Stimulated activated memory B cell treated with anti-CD40 and anti-IgM and Interleukin-4, amounts not matched to agents 10 μg/mL and 1 μg/mL and 100 μg/mL, for 72 hours (primary cell): Measurements from ENCODE around the gene NOTUM.

ENCODE experiments used
- ATAC-seq: fragments of 150-1000 bp; cut with Tn5 transposase; 2 replicates; pipeline ENCODE4 v1.10.0; 2021
- H3K27ac Mint-ChIP-seq: one replicate; pipeline ENCODE4 v1.8.0; 2022; ENCODE audit warnings: mild to moderate bottlenecking, mixed read lengths
- H3K27me3 Mint-ChIP-seq: one replicate; pipeline ENCODE4 v1.8.0; 2022; ENCODE audit warnings: mixed read lengths
- H3K36me3 Mint-ChIP-seq: one replicate; pipeline ENCODE4 v1.8.0; 2022; ENCODE audit warnings: mixed read lengths
- H3K4me1 Mint-ChIP-seq: one replicate; pipeline ENCODE4 v1.8.0; 2022; ENCODE audit warnings: mixed read lengths
- H3K4me3 Mint-ChIP-seq: one replicate; pipeline ENCODE4 v1.8.0; 2022; ENCODE audit warnings: mild to moderate bottlenecking, moderate library complexity, mixed read lengths
- H3K9me3 Mint-ChIP-seq: one replicate; pipeline ENCODE4 v1.8.0; 2022; ENCODE audit warnings: mixed read lengths

Gene NOTUM

GRCh38 chr17:81961087-81961511 is at the start of gene NOTUM:
NOTUM (minus strand) TSS chr17:81961187; CDS start chr17:81960909, 278 bp downstream.
- H3K27ac Mint-ChIP-seq = no peak within 1 kb of the TSS
- peaks cover 59% of the 10 kb centered on the region for H3K27me3 Mint-ChIP-seq
- no peaks in the 10 kb centered on the region for H3K36me3 Mint-ChIP-seq
- no peak for ATAC-seq
- no peak within 1 kb of the TSS for H3K4me3 Mint-ChIP-seq
- H3K4me1 Mint-ChIP-seq = no peaks in the 10 kb centered on the region
- no peaks in the 10 kb centered on the region for H3K9me3 Mint-ChIP-seq

- Mint-ChIP-seq H3K4me1 (no peaks in the 10 kb centered on the region), H3K27me3 (no peaks in the 10 kb centered on the region), H3K4me3 (no peak overlapping the region), H3K27ac (no peak overlapping the region), H3K36me3 (peaks cover 4% of the 10 kb centered on the region), H3K9me3 (no peaks in the 10 kb centered on the region)
- no peak for ATAC-seq
These were observed 48.4 kb upstream of the NOTUM start for GRCh38 chr17:82009413-82009812.

- peaks cover 4% of the 10 kb centered on the region for H3K36me3 Mint-ChIP-seq
- H3K4me3 Mint-ChIP-seq = no peak overlapping the region
- H3K27me3 Mint-ChIP-seq = no peaks in the 10 kb centered on the region
- no peak overlapping the region for H3K27ac Mint-ChIP-seq
- ATAC-seq = no peak
- H3K4me1 Mint-ChIP-seq = no peaks in the 10 kb centered on the region
- no peaks in the 10 kb centered on the region for H3K9me3 Mint-ChIP-seq
These were observed 48.0 kb upstream of the NOTUM start for GRCh38 chr17:82008941-82009405.

GRCh38 chr17:82008258-82008940 is 47.4 kb upstream of the NOTUM start:
- Mint-ChIP-seq H3K9me3 (no peaks in the 10 kb centered on the region), H3K27ac (no peak overlapping the region), H3K4me3 (peak overlapping the region; percentile 2), H3K27me3 (no peaks in the 10 kb centered on the region), H3K4me1 (no peaks in the 10 kb centered on the region), H3K36me3 (peaks cover 4% of the 10 kb centered on the region)
- peak; percentile 18 for ATAC-seq

GRCh38 chr17:82007495-82008257 is 46.7 kb upstream of the NOTUM start:
- peaks cover 4% of the 10 kb centered on the region for H3K36me3 Mint-ChIP-seq
- H3K4me1 Mint-ChIP-seq = no peaks in the 10 kb centered on the region
- peak overlapping the region; percentile 2 for H3K4me3 Mint-ChIP-seq
- H3K9me3 Mint-ChIP-seq = no peaks in the 10 kb centered on the region
- ATAC-seq = no peak
- H3K27me3 Mint-ChIP-seq = no peaks in the 10 kb centered on the region
- no peak overlapping the region for H3K27ac Mint-ChIP-seq

- no peaks in the 10 kb centered on the region for H3K9me3 Mint-ChIP-seq
- no peak overlapping the region for H3K27ac Mint-ChIP-seq
- no peaks in the 10 kb centered on the region for H3K4me1 Mint-ChIP-seq
- H3K36me3 Mint-ChIP-seq = peaks cover 4% of the 10 kb centered on the region
- no peak for ATAC-seq
- no peaks in the 10 kb centered on the region for H3K27me3 Mint-ChIP-seq
- H3K4me3 Mint-ChIP-seq = no peak overlapping the region
These were observed 46.2 kb upstream of the NOTUM start for GRCh38 chr17:82007228-82007494.

- Mint-ChIP-seq H3K27ac (no peak overlapping the region), H3K9me3 (no peaks in the 10 kb centered on the region), H3K27me3 (no peaks in the 10 kb centered on the region), H3K4me3 (no peak overlapping the region), H3K36me3 (peaks cover 4% of the 10 kb centered on the region), H3K4me1 (no peaks in the 10 kb centered on the region)
- ATAC-seq = no peak
These were observed 45.7 kb upstream of the NOTUM start for GRCh38 chr17:82006468-82007227.

- no peaks in the 10 kb centered on the region for H3K27me3 Mint-ChIP-seq
- H3K27ac Mint-ChIP-seq = no peak overlapping the region
- no peak overlapping the region for H3K4me3 Mint-ChIP-seq
- no peaks in the 10 kb centered on the region for H3K4me1 Mint-ChIP-seq
- no peaks in the 10 kb centered on the region for H3K9me3 Mint-ChIP-seq
- H3K36me3 Mint-ChIP-seq = peaks cover 4% of the 10 kb centered on the region
- no peak for ATAC-seq
These were observed 44.8 kb upstream of the NOTUM start for GRCh38 chr17:82005701-82006348.

GRCh38 chr17:82004517-82005455 is 43.8 kb upstream of the NOTUM start:
- no peak for ATAC-seq
- Mint-ChIP-seq H3K9me3 (no peaks in the 10 kb centered on the region), H3K36me3 (peaks cover 4% of the 10 kb centered on the region), H3K27ac (no peak overlapping the region), H3K4me1 (no peaks in the 10 kb centered on the region), H3K27me3 (no peaks in the 10 kb centered on the region), H3K4me3 (no peak overlapping the region)

- no peaks in the 10 kb centered on the region for H3K4me1 Mint-ChIP-seq
- H3K4me3 Mint-ChIP-seq = no peak overlapping the region
- H3K27ac Mint-ChIP-seq = no peak overlapping the region
- H3K27me3 Mint-ChIP-seq = no peaks in the 10 kb centered on the region
- H3K9me3 Mint-ChIP-seq = no peaks in the 10 kb centered on the region
- H3K36me3 Mint-ChIP-seq = no peaks in the 10 kb centered on the region
- no peak for ATAC-seq
These were observed 42.7 kb upstream of the NOTUM start for GRCh38 chr17:82003411-82004381.

- Mint-ChIP-seq H3K4me3 (no peak overlapping the region), H3K9me3 (no peaks in the 10 kb centered on the region), H3K4me1 (no peaks in the 10 kb centered on the region), H3K36me3 (peaks cover 4% of the 10 kb centered on the region), H3K27me3 (no peaks in the 10 kb centered on the region), H3K27ac (no peak overlapping the region)
- ATAC-seq = no peak
These were observed 40.6 kb upstream of the NOTUM start for GRCh38 chr17:82001571-82002056.

GRCh38 chr17:82000803-82001570 is 40.0 kb upstream of the NOTUM start:
- no peaks in the 10 kb centered on the region for H3K4me1 Mint-ChIP-seq
- no peak overlapping the region for H3K27ac Mint-ChIP-seq
- no peaks in the 10 kb centered on the region for H3K9me3 Mint-ChIP-seq
- peaks cover 10% of the 10 kb centered on the region for H3K36me3 Mint-ChIP-seq
- no peak for ATAC-seq
- H3K4me3 Mint-ChIP-seq = no peak overlapping the region
- no peaks in the 10 kb centered on the region for H3K27me3 Mint-ChIP-seq
